A549 (cell line): Measurements from ENCODE around the gene TNFRSF11A. TPM values are rescaled to one million over a fixed set of nuclear protein-coding genes. Genes with fewer than 3 reads are reported as not detected.

ENCODE experiments used
- ATAC-seq, 2 experiments: fragments of 200-7000 bp in 1 of 2; fragments of >200 bp in 1 of 2; cut with Nextera tagmentation in 1 of 2; cut with Tn5 transposase in 1 of 2; 3 replicates each; pipeline versions ENCODE4 v1.8.0 to v1.9.1; 2018 to 2020; ENCODE audit warnings: mild to moderate bottlenecking in 1 of 2, moderate library complexity in 1 of 2
- CTCF ChIA-PET: fragments of 300-600 bp; sonication (Branson Sonifier 250); formaldehyde crosslinking; extraction: SDS; loops from one replicate; lab custom pipeline; 2021; ENCODE audit warnings: antibody characterized with exemption, inconsistent platforms; lab: Yijun Ruan, JAX
- POLR2A ChIA-PET: fragments of 350-600 bp; formaldehyde crosslinking; extraction: SDS; loops from one replicate; lab custom pipeline; 2021; ENCODE audit warnings: antibody characterized with exemption, inconsistent platforms; lab: Yijun Ruan, JAX
- DNase-seq, 2 experiments: peaks; one replicate each; pipeline versions ENCODE4 v3.0.0 to v3.0.0-alpha.2; 2011 to 2016; ENCODE audit warnings: low read depth in 1 of 2, low spot score in 1 of 2
- FAIRE-seq: peaks from 2 replicates; lab custom pipeline; 2011; peaks lifted over from hg19 to GRCh38; lab: Jason Lieb, UNC
- H3K27ac ChIP-seq, 2 experiments: fragments of >200 bp; sonication (Bioruptor Twin); formaldehyde crosslinking; 3 replicates each; pipeline ENCODE4 v1.5.1; 2016 to 2017
- H3K4me1 ChIP-seq: fragments of >200 bp; sonication (Bioruptor Twin); formaldehyde crosslinking; 3 replicates; pipeline ENCODE4 v1.6.1; 2016
- H3K4me2 ChIP-seq: fragments of >200 bp; sonication (Bioruptor Twin); formaldehyde crosslinking; 3 replicates; pipeline ENCODE4 v1.6.1; 2016
- H3K4me3 ChIP-seq: fragments of >200 bp; sonication (Bioruptor Twin); formaldehyde crosslinking; 3 replicates; pipeline ENCODE4 v1.5.1; 2016
- H3K9me3 ChIP-seq: fragments of >200 bp; sonication (Bioruptor Twin); formaldehyde crosslinking; 3 replicates; pipeline ENCODE4 v1.6.1; 2016
- CBX2 ChIP-seq: fragments of 200-600 bp; sonication (generic); IDR thresholded peaks from 2 replicates; pipeline ENCODE4 v1.6.1; 2016; ENCODE audit warnings: low read depth, mild to moderate bottlenecking, borderline replicate concordance
- CBX8 ChIP-seq: fragments of 200-600 bp; sonication (generic); IDR thresholded peaks from 2 replicates; pipeline ENCODE4 v1.6.1; 2016
- CEBPB ChIP-seq, 2 experiments: fragments of >200 bp in 1 of 2; sonication (Bioruptor Twin) in 1 of 2; formaldehyde crosslinking in 1 of 2; IDR thresholded peaks; 2 replicates each; pipeline ENCODE4 v1.6.1; 2012 to 2016
- E2F6 ChIP-seq: IDR thresholded peaks from 2 replicates; pipeline ENCODE4 v1.6.1; 2012; ENCODE audit warnings: low read depth, borderline replicate concordance
- EHF ChIP-seq: fragments of 250-450 bp; sonication (Bioruptor Pico); IDR thresholded peaks from 2 replicates; pipeline ENCODE4 v1.5.0; 2020; ENCODE audit warnings: mild to moderate bottlenecking
- EHMT2 ChIP-seq: fragments of 200-600 bp; sonication (generic); IDR thresholded peaks from 2 replicates; pipeline ENCODE4 v1.6.1; 2016; ENCODE audit warnings: antibody characterized with exemption, low read depth, mild to moderate bottlenecking, moderate library complexity
- FOSL2 ChIP-seq, 2 experiments: fragments of 450-650 bp in 1 of 2; fragments of >200 bp in 1 of 2; sonication (Bioruptor Twin) in 1 of 2; formaldehyde crosslinking; IDR thresholded peaks; 2 replicates each; pipeline versions ENCODE4 v1.5.0 to v1.6.1; 2016 to 2020; ENCODE audit warnings: mild to moderate bottlenecking in 1 of 2, moderate library complexity in 1 of 2
- HDAC2 ChIP-seq: fragments of 200-600 bp; sonication (generic); IDR thresholded peaks from 2 replicates; pipeline ENCODE4 v1.6.1; 2016
- HEYL ChIP-seq: fragments of 250-450 bp; sonication (Bioruptor Pico); IDR thresholded peaks from 2 replicates; pipeline ENCODE4 v1.8.0; 2021; ENCODE audit warnings: mild to moderate bottlenecking, moderate library complexity
- HMGXB4 ChIP-seq: fragments of 250-450 bp; sonication (Bioruptor Pico); IDR thresholded peaks from 2 replicates; pipeline ENCODE4 v1.5.0; 2021; ENCODE audit warnings: mild to moderate bottlenecking, moderate library complexity, borderline replicate concordance
- HOXA7 ChIP-seq: fragments of 250-450 bp; sonication (Bioruptor Pico); IDR thresholded peaks from 2 replicates; pipeline ENCODE4 v1.5.0; 2020; ENCODE audit warnings: mild to moderate bottlenecking, moderate library complexity
- HOXB13 ChIP-seq: fragments of 250-450 bp; sonication (Bioruptor Pico); IDR thresholded peaks from 2 replicates; pipeline ENCODE4 v1.5.0; 2020; ENCODE audit warnings: low read depth, mild to moderate bottlenecking, moderate library complexity
- HOXB5 ChIP-seq: fragments of 250-450 bp; sonication (Bioruptor Pico); IDR thresholded peaks from 2 replicates; pipeline ENCODE4 v1.5.0; 2020; ENCODE audit warnings: mild to moderate bottlenecking, moderate library complexity
- JUNB ChIP-seq: fragments of >200 bp; sonication (Bioruptor Twin); formaldehyde crosslinking; IDR thresholded peaks from 2 replicates; pipeline ENCODE4 v1.6.1; 2016
- MAZ ChIP-seq: fragments of 150-350 bp; IDR thresholded peaks from 2 replicates; pipeline ENCODE4 v1.6.1; 2014; ENCODE audit warnings: antibody characterized with exemption, low read depth, low read length, borderline replicate concordance
- NR3C1 ChIP-seq: fragments of >200 bp; sonication (Bioruptor Twin); formaldehyde crosslinking; IDR thresholded peaks from 3 replicates; pipeline ENCODE4 v1.6.1; 2017
- POLR2A ChIP-seq: IDR thresholded peaks from 2 replicates; pipeline ENCODE4 v1.6.1; 2012; ENCODE audit warnings: mild to moderate bottlenecking, low read length
- RARB ChIP-seq: fragments of 250-450 bp; sonication (Bioruptor Pico); IDR thresholded peaks from 2 replicates; pipeline ENCODE4 v1.8.0; 2021; ENCODE audit warnings: mild to moderate bottlenecking, moderate library complexity
- RCOR1 ChIP-seq: fragments of 150-350 bp; IDR thresholded peaks from 2 replicates; pipeline ENCODE4 v1.6.1; 2014; ENCODE audit warnings: antibody characterized with exemption, low read length, low read depth
- SREBF2 ChIP-seq: fragments of 450-650 bp; IDR thresholded peaks from 2 replicates; pipeline ENCODE4 v1.6.1; 2014; ENCODE audit warnings: mild to moderate bottlenecking, moderate library complexity
- ZC3H11A ChIP-seq: fragments of 450-650 bp; IDR thresholded peaks from 2 replicates; pipeline ENCODE4 v1.6.1; 2014; ENCODE audit warnings: antibody characterized with exemption, mild to moderate bottlenecking
- WGBS: methylation state at CpG from one replicate; pipeline ENCODE4 v1.1.6; 2017; ENCODE audit errors: missing lambda C conversion rate; 5-methylcytosine and 5-hydroxymethylcytosine counted together
- polyA plus RNA-seq, 4 experiments: library from polyadenylated mRNA; depleted of rRNA in 3 of 4; stranded (reverse); fragments of >200 nt; fragmentation: RNase III in 1 of 4; extraction: RNeasy Plus Mini Kit Qiagen cat#74134 plus additional on column Dnase treatment in 1 of 4; gene quantifications; 2 replicates in 3 of 4; 3 replicates in 1 of 4; pipeline ENCODE4 v1.2.3, GENCODE V29; 2011 to 2017
- TF ChIP-seq, protein P1 (sequence below): IDR thresholded peaks from 2 replicates; pipeline ENCODE4 v1.6.1; 2012
- TF ChIP-seq, protein P2 (sequence below): fragments of >200 bp; sonication (Bioruptor Twin); formaldehyde crosslinking; IDR thresholded peaks from 3 replicates; pipeline ENCODE4 v1.5.1; 2016

The TNFRSF11A gene
- polyA plus RNA-seq, 2 of the 4 experiments (the other 2 are of a cell fraction) = 1.9 to 4.0 TPM

- ATAC-seq (no peak), FAIRE-seq (no peak), DNase-seq (no peak)
- no peak overlapping the region for H3K4me3 ChIP-seq
- TF ChIP-seq SREBF2 (no peak), CBX2 (no peak), HMGXB4 (CRISPR knock-in tag) (no peak), CEBPB (IDR thresholded peaks at IDR 0.05) (no peak), EHMT2 (no peak), MAZ (no peak), HDAC2 (no peak), HOXB5 (CRISPR knock-in tag) (no peak)
- TF ChIP-seq, protein P1, sequence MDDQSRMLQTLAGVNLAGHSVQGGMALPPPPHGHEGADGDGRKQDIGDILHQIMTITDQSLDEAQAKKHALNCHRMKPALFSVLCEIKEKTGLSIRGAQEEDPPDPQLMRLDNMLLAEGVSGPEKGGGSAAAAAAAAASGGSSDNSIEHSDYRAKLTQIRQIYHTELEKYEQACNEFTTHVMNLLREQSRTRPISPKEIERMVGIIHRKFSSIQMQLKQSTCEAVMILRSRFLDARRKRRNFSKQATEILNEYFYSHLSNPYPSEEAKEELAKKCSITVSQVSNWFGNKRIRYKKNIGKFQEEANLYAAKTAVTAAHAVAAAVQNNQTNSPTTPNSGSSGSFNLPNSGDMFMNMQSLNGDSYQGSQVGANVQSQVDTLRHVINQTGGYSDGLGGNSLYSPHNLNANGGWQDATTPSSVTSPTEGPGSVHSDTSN = no peak
- H3K27ac ChIP-seq = no peak overlapping the region
- no peaks in the 10 kb centered on the region for H3K9me3 ChIP-seq
- H3K4me2 ChIP-seq = no peak overlapping the region
- CTCF ChIA-PET = interaction anchor here (1.1 to 1.5 kb wide), 2 partner anchors 20 to 30 kb away, joined by 3 to 4 read pairs; no protein-coding TSS in a partner anchor
- WGBS = 78% methylated on average over 5 of the region's 5 CpGs
- POLR2A ChIA-PET = no interaction called here
- H3K4me1 ChIP-seq = peaks cover 10% of the 10 kb centered on the region
Measured at GRCh38 chr18:62279561-62279960, 45.5 kb upstream of the TNFRSF11A start.

DNA sequence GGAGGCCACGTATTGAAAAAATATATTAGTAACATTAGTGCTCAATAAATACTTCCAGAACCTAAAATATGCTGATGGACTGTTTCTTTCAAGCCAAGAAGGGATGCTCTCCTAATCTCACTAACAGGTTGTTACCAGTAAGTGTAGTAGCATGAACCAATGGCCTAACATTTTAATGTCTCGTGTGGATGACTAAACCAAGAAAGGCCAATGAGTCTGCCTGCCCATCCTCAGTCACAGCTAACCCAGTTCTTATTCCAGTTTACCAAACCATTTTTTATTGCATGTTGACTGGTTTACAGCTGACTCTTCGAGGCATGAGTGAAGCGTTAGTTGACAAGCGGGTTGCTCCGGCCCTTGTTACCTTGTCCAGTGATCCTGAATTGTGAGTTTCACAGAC lies 45.1 kb upstream of the TNFRSF11A start:
- Histone ChIP-seq H3K9me3 (no peaks in the 10 kb centered on the region), H3K4me3 (no peak overlapping the region), H3K4me1 (peaks cover 10% of the 10 kb centered on the region), H3K27ac (no peak overlapping the region), H3K4me2 (no peak overlapping the region)
- TF ChIP-seq RARB (CRISPR knock-in tag) (no peak), JUNB (no peak), NR3C1 (no peak)
- FAIRE-seq (no peak), ATAC-seq (no peak), DNase-seq (no peak)
- ChIA-PET CTCF (interaction anchor here (1.1 to 1.5 kb wide), 2 partner anchors 21 to 30 kb away, joined by 3 to 4 read pairs; no protein-coding TSS in a partner anchor), POLR2A (no interaction called here)
- WGBS = 97% methylated on average over 6 of the region's 6 CpGs

DNA sequence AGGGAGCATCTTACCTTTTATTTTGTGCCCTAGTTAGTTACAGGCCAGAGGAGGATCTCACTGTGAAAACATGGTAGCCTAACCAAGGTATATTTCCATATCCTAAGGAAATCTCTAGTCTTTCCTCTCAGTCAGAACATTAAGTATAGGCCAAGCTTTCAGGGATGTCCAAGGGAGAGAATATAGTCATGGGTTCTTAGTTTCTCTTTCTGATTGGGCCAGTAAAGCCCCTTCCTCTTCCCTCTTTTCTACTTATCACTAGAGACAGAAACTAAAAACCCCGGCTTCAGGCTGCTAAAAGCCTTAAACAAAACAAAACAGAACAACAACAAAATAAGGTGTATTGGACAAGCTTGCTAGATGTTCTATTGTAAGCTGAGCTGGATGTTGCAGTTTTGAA lies 44.3 kb upstream of the TNFRSF11A start:
- WGBS = 91% methylated on average over 1 of the region's 1 CpG
- H3K4me2 ChIP-seq = no peak overlapping the region
- peaks cover 10% of the 10 kb centered on the region for H3K4me1 ChIP-seq
- FAIRE-seq (no peak), ATAC-seq (no peak), DNase-seq (no peak)
- ChIA-PET CTCF (no interaction called here), POLR2A (no interaction called here)
- no peak overlapping the region for H3K4me3 ChIP-seq
- H3K27ac ChIP-seq = no peak overlapping the region
- H3K9me3 ChIP-seq = no peaks in the 10 kb centered on the region
- TF ChIP-seq POLR2A (no peak), HEYL (no peak), EHF (CRISPR knock-in tag) (no peak), RCOR1 (no peak), HMGXB4 (CRISPR knock-in tag) (no peak), RARB (CRISPR knock-in tag) (no peak), E2F6 (no peak), HOXB13 (CRISPR knock-in tag) (no peak), ZC3H11A (no peak), FOSL2 (IDR thresholded peaks at IDR 0.05) (no peak), FOSL2 (CRISPR knock-in tag; IDR thresholded peaks at IDR 0.05) (no peak), NR3C1 (no peak), MAZ (no peak), HOXA7 (no peak), CBX8 (no peak)
- TF ChIP-seq, protein P2, sequence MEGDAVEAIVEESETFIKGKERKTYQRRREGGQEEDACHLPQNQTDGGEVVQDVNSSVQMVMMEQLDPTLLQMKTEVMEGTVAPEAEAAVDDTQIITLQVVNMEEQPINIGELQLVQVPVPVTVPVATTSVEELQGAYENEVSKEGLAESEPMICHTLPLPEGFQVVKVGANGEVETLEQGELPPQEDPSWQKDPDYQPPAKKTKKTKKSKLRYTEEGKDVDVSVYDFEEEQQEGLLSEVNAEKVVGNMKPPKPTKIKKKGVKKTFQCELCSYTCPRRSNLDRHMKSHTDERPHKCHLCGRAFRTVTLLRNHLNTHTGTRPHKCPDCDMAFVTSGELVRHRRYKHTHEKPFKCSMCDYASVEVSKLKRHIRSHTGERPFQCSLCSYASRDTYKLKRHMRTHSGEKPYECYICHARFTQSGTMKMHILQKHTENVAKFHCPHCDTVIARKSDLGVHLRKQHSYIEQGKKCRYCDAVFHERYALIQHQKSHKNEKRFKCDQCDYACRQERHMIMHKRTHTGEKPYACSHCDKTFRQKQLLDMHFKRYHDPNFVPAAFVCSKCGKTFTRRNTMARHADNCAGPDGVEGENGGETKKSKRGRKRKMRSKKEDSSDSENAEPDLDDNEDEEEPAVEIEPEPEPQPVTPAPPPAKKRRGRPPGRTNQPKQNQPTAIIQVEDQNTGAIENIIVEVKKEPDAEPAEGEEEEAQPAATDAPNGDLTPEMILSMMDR = no peak
